DMS153 treated with DMSO at 0.1 percent for 48 hours (cell line): Measurements from ENCODE around the gene LHB.

Experiments
- DNase-seq: peaks from one replicate; lab custom pipeline; 2025; ENCODE audit not compliant: unreplicated experiment; lab: John Stamatoyannopoulos, UW

LHB gene

DNA sequence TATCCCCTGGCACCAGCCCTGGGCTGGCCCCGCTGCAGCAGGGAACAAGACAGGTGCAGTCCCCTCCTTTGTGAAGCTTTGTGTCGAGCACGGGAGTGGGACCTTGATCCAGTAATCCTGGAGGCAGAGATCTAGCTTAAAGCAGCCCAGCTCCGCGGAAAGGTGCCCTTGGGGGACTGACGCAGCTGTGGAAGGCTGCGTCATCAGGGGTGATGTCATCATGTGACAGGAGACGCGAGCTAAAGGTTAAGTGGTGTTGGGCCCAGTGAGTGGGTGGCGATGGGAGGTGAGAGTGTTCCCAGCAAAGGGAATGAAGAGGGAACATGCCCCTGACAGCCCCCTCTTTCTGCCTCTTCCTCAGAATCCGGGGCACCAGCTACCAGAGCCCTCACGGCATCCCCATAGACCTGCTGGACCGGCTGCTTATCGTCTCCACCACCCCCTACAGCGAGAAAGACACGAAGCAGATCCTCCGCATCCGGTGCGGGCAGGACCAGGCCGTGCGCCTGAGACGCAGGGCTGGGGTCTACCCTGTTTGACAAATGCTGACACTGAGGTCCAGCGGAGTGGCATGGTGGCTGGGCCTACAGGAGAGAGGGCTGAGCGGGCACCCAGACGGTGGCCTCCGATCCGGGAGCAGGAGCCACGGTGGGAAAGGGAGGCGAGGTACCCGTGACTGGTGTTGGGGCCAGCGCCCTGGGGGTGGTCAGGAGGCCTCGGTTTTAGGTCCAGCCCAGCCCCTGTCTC lies 2.6 kb downstream of the LHB start:
- no peak for DNase-seq

DNA sequence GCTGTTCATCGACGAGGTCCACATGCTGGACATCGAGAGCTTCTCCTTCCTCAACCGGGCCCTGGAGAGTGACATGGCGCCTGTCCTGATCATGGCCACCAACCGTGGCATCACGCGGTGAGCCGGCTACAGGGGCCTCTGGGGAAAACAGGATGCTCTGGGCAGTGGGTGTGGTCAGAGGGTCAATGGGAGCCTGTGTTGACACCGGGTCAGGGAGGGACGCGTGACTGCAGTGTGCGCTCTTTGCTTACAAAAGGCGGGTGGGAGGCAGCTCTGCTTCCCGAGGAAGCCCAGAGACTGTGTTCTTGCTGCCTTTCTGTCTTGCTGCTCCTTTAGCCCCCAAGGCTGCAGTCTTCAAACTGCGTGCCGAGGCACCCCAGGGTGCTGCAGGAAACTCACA lies 5.7 kb downstream of the LHB start:
- no peak for DNase-seq

DNA sequence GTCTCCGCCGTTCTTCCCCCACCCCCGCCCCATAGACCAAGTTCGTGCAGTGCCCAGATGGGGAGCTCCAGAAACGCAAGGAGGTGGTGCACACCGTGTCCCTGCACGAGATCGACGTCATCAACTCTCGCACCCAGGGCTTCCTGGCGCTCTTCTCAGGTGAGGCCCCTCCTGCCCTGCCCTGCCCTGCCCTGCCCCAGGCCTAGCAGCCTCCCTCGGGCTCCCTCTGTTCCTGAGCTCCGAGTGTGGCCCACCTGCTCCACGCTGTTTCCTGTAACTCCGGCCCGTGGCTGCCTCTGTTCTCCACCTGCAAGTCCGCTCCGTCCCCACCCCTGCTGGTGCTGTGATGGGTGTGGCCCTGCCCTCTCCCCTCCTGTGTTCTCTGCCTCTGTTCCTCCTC lies 6.4 kb downstream of the LHB start:
- DNase-seq, result no peak

DNA sequence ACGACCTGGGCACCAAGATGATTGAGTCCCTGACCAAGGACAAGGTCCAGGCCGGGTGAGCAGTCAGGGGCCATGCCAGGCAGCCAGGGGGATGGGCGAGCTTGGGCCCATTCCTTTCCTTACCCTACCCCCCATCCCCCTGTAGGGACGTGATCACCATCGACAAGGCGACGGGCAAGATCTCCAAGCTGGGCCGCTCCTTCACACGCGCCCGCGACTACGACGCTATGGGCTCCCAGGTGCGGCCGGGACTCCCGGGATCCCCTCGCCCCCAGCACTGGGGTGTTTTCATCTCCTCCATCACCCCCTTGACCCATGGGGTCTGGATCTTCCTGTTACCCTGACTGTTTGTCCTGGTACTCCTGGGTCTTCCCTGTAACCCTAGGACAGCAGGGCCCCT lies 7.1 kb downstream of the LHB start:
- no peak for DNase-seq

DNA sequence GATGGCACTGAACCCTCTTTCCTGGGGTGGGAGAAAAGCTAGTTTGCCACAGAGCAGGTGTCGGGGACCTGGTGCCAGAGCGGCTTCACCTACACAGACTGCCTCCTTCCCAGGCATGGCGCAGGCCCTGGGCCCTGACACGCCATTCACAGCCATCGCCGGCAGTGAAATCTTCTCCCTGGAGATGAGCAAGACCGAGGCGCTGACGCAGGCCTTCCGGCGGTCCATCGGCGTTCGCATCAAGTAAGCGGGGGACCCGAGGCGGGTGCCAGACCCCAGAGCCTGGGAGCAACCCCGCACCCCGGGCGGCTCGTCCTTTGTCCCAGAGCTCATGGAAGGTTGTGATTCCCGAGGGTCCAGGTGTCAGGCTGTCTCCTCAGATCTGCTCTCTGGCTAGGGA lies 10.0 kb downstream of the LHB start:
- DNase-seq, result no peak

DNA sequence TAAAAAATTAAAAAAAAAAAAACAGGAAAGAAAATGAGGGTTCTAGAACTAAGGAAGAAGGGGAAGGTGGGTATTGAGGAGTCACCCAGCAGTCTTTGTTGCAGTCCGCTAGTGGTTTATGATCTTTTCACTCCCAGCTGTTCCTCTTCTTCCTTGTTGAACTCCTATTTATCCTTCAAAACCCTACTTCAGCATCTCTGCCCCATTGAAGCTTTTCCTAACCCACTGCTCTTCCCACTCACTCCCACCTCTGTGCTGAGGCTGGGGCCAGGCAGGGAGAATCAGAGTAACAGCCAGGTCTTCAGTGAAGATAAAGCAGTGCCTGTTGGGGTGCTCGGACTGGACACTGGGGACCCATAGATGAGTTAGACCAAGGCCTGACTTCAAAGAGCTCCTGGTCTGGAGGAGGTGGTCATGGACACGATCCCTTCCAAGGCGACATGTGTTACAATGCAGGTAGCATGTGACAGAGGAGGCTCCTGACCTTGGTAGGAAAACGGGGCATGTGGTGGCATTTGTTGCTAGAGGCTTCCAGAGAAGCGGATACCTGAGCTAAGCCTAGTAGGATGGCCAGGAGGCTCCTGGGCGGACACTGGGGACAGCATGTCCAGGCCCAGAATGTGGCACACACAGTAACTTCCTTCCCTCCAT lies 11.8 kb downstream of the LHB start:
- DNase-seq, result no peak

DNA sequence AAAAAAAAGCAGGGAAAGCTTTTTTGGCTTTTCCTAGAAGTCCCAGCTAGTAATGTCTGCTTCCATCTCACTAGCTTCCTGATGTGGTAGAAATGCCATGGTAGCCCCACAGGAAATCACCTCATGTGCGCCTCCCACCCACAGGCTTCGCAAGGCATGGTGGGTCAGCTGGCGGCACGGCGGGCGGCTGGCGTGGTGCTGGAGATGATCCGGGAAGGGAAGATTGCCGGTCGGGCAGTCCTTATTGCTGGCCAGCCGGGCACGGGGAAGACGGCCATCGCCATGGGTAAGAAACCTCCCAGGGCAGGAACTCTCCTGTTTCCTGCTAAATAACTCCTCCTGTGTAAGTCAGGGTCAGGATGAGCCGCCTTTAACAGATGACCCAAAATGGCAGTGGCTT lies 12.8 kb downstream of the LHB start:
- DNase-seq, result no peak

DNA sequence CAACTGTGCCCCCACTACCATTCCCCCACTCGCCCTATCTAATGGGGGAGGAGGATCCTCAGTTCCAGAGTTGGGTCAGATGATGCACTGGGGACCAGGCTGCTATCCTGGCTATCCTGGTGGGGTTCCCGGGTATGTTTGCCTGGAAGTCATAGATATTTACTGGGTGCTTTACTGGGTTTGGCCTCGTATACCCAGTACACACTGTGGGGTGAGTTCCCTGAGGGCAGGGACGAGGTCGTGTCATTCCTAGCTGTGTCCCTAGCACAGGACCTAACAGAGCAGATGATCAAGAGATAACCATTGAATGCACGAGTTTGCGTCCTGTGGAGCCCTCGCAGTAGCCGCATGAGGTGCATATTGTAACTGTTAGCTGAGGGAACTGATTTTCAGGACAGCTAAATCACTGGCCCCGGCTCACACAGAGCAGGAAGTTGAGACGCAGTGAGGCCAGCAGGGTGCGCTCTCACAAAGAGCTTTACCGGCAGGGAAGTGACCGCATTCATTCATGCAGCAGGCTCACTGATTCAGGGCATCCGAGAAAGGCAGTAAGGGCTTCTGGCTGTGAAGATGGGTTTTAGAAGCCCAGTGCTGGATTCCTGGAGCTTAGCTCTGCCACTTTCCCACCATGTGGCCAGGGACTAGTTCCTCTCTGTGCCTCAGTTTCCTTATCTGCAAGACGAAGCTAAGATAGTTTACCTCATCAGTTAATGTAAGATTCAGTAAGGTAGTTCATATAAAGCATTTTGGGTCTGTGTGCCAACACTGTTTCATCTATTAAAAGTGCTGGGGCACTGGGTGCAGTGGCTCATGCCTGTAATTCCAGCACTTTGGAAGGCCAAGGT lies 17.2 kb downstream of the LHB start:
- no peak for DNase-seq

DNA sequence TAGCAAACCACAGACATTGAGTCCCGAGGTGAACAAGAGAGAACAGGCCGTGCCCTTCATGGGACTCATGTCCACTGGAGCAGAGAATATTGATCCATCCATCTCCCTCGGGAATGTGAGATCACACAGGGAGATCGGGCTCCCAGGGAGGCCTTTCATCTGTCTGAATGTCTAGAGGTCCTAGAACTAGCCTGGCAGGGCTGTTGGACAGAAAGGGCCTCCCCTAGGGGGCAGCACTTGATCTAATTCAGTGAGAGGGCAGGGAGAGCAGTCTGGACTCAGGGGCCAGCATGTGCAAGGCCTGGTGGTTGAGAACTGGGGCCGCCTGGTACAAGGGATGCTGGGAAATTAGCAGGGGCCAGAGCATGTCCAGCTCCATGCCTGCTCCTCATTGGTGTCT lies 18.9 kb downstream of the LHB start:
- DNase-seq, result no peak

DNA sequence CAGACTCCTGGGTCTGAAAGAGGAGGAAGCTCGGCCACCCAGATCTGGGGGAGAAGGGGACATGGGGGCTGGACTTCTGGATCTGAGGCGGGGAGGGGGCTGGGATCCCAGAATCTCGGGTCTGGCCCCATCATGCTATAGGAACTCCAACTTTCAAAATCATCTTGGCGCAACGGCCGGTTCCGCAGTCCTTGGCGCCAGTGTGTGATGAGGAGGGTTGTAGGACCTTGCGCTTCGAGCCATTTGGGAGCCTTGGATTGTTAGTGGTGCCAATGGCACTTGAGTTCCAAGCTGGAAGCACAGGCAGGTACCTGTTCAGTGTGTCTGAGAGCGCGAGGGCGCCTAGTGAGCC lies 22.9 kb downstream of the LHB start:
- DNase-seq, result no peak

DNA sequence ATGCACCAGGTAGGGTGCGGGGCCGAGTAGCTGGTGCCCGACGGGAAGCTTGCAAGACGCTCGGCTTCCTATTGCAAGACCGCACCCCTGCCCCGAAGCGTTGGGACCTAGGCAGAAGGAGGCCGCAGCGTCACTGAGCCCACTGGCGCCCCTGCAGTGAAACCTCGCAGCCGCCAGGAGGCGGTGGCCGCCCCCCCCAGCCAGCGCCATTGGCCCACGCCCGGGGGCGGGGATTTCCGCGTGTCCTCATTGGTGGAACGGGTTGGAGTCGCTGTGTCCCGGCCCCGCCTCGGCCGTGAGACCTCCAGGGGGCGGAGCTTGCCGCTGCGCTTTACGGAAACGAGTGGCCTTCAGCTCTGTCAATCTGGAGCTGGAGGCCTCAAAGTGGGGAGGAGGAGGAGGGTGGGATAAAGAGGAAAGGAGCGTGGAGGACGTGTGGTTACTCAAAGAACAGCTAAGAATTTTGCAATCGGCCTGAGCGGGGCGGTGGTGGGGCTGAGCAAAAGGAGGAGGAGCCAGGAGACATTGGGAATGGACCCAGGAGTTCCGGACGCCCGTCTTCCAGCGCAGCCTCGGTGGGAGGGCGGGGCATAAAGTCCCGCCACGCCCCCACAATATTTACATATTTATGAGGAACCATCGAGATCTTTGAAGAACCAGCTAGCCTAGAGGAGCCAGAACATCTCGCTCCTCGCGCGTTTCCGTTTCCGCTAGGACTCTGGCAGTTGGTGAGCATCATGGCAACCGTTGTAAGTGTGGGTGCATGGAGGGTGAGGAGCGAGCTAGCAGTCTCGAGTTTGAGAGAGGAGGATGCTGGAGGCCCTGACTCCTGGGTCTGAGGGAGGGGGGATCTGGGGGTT lies 23.5 kb downstream of the LHB start, which contains the start of the genes GYS1 and RUVBL2:
TSS of gene GYS1 (minus strand) at position 135 of the 860 bp plus-strand sequence. CDS start 197 bp downstream, outside the sequence.
TSS of gene RUVBL2 (plus strand) at position 713 of the 860 bp plus-strand sequence. CDS start at position 738, 25 bp downstream.
- DNase-seq, result peak; percentile 97

DNA sequence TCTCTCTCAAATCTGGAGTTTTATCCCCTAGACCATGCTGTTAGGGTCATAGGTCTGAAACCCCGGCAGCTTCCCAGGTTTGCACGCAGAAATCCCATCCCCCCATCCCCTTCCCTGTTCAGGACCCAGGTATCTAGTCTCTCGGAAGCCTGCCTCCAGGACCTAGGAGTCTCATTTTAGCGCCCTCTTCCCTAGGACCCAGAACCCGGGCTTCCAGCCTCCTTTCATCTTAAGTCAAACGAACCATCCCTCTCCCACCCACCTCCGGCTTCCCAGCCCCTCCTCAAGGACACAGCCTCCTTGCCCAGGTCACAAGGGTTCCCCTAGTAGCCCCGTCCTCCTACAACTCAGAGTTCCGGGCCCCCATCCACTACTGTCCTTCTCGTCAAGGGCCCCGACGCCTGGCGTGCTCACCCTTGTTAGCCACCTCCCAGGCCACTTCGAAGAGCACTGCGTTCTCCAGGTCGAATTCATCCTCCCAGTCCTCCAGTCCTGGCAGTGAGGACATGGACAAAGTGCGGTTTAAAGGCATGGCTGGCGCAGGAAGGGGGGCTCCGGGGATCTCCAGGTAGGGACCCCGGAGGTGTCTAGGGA lies 24.2 kb downstream of the LHB start:
- no peak for DNase-seq

DNA sequence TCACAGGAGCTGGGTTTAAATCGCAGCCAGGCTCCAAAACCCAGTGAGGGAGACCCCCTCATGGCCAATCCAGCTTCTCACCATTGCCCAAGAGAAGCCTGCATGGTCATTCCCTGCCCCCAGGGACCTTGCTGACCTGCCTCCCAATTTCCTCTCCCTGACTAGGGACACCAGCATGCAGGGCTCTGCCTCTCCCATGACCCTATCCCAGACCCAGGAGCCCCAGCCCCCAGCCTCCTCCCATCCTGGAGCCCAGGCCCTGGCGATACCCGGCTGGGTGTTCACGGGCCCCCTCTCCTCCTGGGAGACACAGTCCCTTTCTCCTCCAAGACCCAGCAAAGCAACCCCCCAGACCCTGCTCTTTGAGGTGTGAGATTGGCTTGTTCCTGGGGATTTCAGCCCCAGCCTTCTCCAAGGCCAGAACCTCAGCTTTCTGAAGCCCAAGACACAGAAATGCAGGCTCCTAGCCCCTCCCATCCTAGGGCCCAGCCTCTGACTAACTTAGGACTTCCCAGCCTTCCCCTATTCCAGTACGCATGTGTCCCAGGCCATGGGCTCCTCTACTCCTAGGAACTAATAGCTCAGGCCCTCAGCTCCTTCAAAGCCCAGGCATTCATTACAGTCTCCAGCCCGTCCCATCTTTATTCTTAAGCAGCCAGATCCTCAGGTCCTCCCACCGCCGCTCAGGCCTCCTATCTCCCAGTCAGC lies 24.9 kb downstream of the LHB start:
- DNase-seq, result no peak

DNA sequence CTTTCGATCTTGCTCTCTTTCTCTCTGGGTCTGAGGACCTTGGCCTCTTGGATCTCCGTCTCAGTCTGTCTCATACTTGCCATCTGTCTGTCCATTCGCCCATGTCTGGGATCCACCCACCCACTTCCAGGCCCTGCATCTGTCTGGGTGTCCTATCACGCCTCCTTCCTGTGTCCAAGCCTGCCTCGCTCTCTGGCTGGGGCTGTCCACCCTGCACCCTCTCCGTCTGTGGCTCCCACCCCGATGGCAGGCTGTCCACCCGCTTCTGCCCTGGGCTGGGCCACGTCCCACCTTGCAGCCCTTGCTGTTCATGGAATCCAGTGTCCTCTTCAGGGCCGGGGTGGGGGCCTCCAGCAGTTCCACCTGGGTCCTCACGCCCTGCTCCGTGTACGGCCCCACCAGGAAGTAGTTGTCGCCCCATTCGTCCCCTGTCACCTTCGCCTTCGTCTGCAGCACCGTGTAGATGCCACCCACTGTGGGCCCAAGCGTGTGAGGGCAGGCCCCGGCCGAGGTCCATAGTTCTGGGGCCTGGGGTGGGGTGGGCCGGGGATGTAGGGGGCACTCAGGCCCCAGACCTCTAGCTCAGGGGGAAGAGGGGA lies 25.8 kb downstream of the LHB start:
- DNase-seq, result no peak

DNA sequence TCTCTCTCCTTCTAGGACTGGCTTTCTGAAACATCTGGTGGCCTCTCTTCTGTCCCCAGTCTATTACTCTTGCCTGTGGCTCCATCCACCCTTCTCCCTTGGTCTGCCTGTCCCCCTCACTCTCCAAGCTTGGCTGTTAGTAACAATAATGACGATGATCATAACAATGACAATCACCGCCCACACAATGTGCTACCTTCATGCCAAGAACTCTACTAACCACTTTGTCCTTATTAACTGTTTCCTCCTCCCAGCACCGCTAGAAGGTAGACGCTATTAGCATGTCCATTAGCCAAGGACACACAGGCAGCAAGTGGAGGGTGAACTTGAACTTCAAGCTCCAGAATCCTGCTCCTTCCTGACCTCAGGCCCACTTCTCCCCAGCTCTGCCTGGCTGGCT lies 26.5 kb downstream of the LHB start:
- DNase-seq, result no peak

DNA sequence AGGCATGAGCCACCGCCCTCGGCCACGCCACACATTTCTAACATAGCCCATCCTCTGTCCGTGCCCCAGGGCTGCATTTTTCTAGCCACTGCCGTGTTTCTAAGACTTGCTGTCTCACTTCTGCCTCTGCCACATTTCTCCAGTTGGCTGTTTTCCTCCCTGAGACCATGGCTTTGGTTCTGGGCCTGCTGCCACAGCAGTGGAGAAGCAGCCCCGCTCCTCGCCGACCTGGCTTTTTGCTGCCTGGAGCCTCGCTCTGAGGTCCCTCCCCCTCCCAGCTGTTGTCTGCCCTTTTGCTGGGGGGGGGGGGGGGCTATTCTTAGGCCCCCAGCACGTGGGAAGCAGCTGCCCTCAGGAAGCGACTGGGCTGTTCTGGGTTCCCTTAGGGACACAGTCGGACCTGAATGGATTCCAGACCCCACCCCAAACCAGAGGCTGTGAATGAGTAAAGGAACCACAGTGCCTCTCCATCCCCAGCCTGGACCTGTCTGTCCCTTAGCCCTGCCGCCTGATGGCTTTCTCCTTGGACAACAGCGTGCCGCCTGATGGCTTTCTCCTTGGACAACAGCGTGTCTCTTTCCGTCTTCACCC lies 27.1 kb downstream of the LHB start:
- no peak for DNase-seq

DNA sequence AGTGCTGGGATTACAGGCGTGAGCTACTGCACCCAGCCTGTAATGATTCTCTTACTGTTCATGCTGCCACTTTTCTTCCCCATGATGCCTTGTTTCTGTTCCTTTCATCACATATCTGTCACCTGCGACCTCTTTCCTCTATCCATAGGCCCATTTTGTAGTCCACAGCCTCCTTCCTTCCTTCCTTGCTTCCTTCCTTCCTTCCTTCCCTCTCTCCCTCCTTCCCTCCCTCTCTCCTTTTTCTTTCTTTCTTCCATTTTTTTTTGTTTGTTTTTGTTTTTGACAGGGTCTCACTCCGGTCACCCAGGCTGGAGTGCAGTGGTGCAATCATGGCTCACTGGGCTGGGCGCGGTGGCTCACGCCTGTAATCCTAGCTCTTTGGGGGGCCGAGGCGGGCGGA lies 28.0 kb downstream of the LHB start:
- DNase-seq, result no peak

DNA sequence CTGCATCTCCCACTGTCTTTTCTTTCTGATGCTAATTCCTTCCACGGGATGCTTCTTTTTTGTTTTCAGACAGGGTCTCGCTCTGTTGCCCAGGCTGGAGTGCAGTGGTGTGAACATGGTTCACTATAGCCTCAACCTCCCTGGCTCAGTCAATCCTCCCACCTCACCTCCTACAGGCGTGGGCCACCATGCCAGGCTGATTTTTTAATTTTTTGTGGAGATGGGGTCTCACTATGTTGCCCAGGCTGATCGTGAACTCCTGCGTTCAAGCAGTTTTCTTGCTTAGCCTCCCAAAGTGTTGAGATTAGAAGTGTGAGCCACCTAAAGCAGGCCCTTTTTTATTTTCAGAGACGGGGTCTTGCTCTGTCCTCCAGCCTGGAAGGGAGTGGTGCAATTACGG lies 28.6 kb downstream of the LHB start:
- DNase-seq, result no peak

DNA sequence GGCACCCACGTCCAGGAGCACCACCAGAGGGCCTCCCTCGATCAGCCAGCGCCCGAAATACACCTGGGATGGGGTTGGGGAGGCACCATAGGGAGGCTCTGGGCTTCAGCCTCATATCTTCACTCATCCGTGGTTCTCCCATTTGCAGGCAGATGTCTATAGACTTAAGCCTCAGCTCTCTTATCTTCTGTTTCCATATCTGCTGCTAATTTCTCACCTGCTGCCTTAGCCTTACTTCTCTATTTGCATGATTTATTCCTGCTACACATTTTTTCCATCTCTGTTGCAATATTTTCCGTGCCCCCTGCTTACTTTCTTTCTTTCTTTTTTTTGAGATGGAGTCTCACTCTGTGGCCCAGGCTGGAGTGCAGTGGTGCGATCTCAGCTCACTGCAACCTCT lies 29.6 kb downstream of the LHB start:
- DNase-seq, result no peak
